Small intestine (tissue), 7 donors: ENCODE data around the gene CACNB4. TPM values are rescaled to one million over a fixed set of nuclear protein-coding genes. Genes with fewer than 3 reads are reported as not detected.

Experiments
- DNase-seq, 2 donors: peaks; one replicate each; pipeline versions ENCODE4 v3.0.0 to v3.0.0-alpha.2; 2013
- FAIRE-seq: peaks from 2 replicates; lab custom pipeline; 2012; peaks lifted over from hg19 to GRCh38; lab: Jason Lieb, UNC
- H3K27ac ChIP-seq, 3 donors: one replicate each; pipeline ENCODE4 v1.5.1; 2013; ENCODE audit warnings: low read length in 2 of 3, mild to moderate bottlenecking in 2 of 3, control low read depth in 1 of 3, inconsistent platforms in 1 of 3, low read depth in 1 of 3, moderate library complexity in 1 of 3
- H3K27me3 ChIP-seq, 3 donors: one replicate each; pipeline ENCODE4 v1.6.1; 2013; ENCODE audit warnings: low read length in 3 of 3, inconsistent platforms in 1 of 3; ENCODE audit not compliant: control insufficient read depth in 3 of 3, insufficient read depth in 3 of 3
- H3K36me3 ChIP-seq, 3 donors: one replicate each; pipeline ENCODE4 v1.6.1; 2013; ENCODE audit warnings: low read length in 3 of 3, inconsistent platforms in 1 of 3, low read depth in 1 of 3, mild to moderate bottlenecking in 1 of 3, moderate library complexity in 1 of 3; ENCODE audit not compliant: control insufficient read depth in 3 of 3, insufficient read depth in 2 of 3
- H3K4me1 ChIP-seq, 3 donors: one replicate each; pipeline ENCODE4 v1.6.1; 2013; ENCODE audit warnings: low read length in 2 of 3, inconsistent platforms in 1 of 3, low read depth in 1 of 3, mild to moderate bottlenecking in 1 of 3, moderate library complexity in 1 of 3; ENCODE audit not compliant: control insufficient read depth in 3 of 3, insufficient read depth in 2 of 3
- H3K4me3 ChIP-seq, 3 donors: one replicate each; pipeline ENCODE4 v1.5.1; 2013; ENCODE audit warnings: low read length in 3 of 3, control low read depth in 1 of 3, inconsistent platforms in 1 of 3, low read depth in 1 of 3, mild to moderate bottlenecking in 1 of 3, moderate library complexity in 1 of 3
- H3K9me3 ChIP-seq, 2 donors: one replicate each; pipeline ENCODE4 v1.6.1; 2013; ENCODE audit warnings: low read depth in 1 of 2, low read length in 1 of 2; ENCODE audit not compliant: control insufficient read depth in 2 of 2, insufficient read depth in 1 of 2
- WGBS, 3 donors: extraction: QIAGEN DNeasy Blood & Tissue Kit; methylation state at CpG; one replicate each; pipeline ENCODE4 v1.1.7; 2013; 5-methylcytosine and 5-hydroxymethylcytosine counted together
- polyA plus RNA-seq, 4 donors: library from polyadenylated mRNA; stranded (reverse) in 3 of 4; unstranded in 1 of 4; fragments of 200-250 nt in 3 of 4; fragments of 120-200 nt in 1 of 4; gene quantifications; one replicate each; pipeline versions ENCODE4 v1.2.1 to v1.2.3, GENCODE V29; 2013
- donor health status: healthy with polysubstance abuse.
- donor health status: control.
- donor health status: control.
- donor health status: Bipolar disorder and iron deficiency.
- donor health status: healthy.

The CACNB4 gene
- polyA plus RNA-seq, 4 donors: 0.27 to 1.3 (median 0.27) TPM; not detected in 1

DNA sequence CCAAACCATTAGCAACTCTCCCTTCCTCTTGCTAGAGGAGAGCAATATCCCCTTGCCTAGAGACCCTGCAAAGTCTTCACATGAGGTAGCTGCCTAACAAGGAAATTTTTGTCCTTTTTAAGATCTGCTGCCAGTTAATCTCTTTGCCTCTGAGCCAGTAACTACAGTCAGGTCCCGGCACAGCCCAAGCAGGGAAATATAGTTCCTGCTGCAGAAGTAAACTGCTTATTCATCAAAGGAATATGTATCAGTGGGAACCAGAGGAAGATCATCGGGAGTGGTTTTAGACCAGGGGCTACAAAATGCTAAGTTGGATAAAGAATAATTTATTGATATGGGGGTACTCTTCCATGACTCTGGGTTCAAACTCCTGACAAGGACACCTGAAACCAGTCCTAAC lies 30.6 kb downstream of the CACNB4 start:
- WGBS, 3 donors: 84 to 88% (median 87%) methylated on average over 2 of the region's 2 CpGs
- Histone ChIP-seq H3K27ac (no peak overlapping the region), H3K36me3 (no peaks in the 10 kb centered on the region), H3K9me3 (no peaks in the 10 kb centered on the region), H3K4me3 (no peak overlapping the region), H3K27me3 (peaks cover 0 to 2% (median 0%) of the 10 kb centered on the region in 3 donors), H3K4me1 (no peaks in the 10 kb centered on the region)
- FAIRE-seq (no peak), DNase-seq (no peak)

DNA sequence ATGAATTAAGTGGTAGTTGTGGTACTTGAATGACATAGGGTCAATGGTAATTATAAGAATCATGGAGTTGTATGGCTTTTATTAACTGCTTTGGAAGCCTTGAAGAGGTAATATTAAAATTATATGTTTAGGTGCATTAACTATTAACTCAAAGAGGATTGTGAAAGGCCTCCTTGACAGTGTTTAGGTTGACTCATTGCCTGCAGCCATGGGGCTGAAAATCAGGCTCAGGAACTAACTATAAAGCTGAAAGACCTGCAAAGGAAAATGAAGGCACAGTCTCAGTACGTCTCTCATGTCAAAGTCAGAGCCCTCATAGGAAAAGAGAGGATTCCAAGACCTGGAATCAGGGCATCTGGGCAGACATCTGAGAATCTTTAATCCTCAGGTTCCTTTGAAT lies 31.0 kb downstream of the CACNB4 start:
- Histone ChIP-seq H3K27ac (no peak overlapping the region), H3K4me3 (no peak overlapping the region), H3K4me1 (no peaks in the 10 kb centered on the region), H3K27me3 (peaks cover 0 to 2% (median 0%) of the 10 kb centered on the region in 3 donors), H3K9me3 (no peaks in the 10 kb centered on the region), H3K36me3 (no peaks in the 10 kb centered on the region)
- FAIRE-seq: no peak
- WGBS, 3 donors: 89 to 94% (median 93%) methylated on average over 1 of the region's 1 CpG
- no peak for DNase-seq

DNA sequence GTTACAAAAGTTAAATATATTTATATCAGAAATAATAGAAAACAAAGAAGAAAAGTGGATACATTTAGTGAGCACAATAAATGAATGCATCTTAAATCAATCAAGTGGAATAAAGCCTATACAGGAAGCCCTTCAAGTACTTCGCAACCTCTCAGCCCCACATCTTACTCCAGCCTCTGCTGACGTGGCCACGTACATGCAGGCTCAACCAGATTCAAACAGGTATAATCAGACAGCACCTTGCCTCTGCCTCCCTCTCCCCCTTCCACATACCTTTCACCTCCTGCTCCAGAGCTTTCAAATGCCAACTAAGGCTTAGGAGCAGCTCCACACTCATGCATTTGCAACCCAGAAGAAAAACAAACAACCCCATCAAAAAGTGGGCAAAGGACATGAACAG lies 32.9 kb downstream of the CACNB4 start:
- 83 to 90% (median 85%) methylated on average over 3 of the region's 3 CpGs for WGBS, 3 donors
- FAIRE-seq: no peak
- Histone ChIP-seq H3K9me3 (no peaks in the 10 kb centered on the region), H3K4me1 (no peaks in the 10 kb centered on the region), H3K36me3 (no peaks in the 10 kb centered on the region), H3K27me3 (peaks cover 0 to 2% (median 0%) of the 10 kb centered on the region in 3 donors), H3K4me3 (no peak overlapping the region), H3K27ac (no peak overlapping the region)
- DNase-seq: no peak

DNA sequence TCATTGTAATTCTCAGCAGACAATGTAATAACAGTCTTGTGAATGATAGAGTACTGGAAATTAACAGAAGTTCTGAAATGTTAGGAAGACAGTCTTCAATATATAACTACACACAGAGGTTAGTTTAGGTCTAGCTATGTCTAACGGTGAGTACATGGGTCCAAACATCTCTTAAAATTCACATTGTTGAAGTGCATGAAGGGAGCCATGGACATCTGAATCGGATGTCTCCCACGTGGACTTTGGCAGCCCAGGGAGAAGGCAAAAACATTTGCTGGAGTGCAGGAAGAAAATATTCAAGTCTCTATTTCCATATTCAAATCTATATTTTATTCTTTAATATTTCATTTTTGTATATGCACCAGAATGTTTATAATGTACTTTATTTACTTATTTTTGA lies 34.8 kb downstream of the CACNB4 start:
- 47 to 61% (median 59%) methylated on average over 3 of the region's 3 CpGs for WGBS, 3 donors
- Histone ChIP-seq H3K36me3 (no peaks in the 10 kb centered on the region), H3K27me3 (peaks cover 0 to 2% (median 0%) of the 10 kb centered on the region in 3 donors), H3K27ac (no peak overlapping the region), H3K4me1 (no peaks in the 10 kb centered on the region), H3K4me3 (no peak overlapping the region), H3K9me3 (peaks cover 0 to 4% of the 10 kb centered on the region in 2 donors)
- DNase-seq (no peak), FAIRE-seq (no peak)

DNA sequence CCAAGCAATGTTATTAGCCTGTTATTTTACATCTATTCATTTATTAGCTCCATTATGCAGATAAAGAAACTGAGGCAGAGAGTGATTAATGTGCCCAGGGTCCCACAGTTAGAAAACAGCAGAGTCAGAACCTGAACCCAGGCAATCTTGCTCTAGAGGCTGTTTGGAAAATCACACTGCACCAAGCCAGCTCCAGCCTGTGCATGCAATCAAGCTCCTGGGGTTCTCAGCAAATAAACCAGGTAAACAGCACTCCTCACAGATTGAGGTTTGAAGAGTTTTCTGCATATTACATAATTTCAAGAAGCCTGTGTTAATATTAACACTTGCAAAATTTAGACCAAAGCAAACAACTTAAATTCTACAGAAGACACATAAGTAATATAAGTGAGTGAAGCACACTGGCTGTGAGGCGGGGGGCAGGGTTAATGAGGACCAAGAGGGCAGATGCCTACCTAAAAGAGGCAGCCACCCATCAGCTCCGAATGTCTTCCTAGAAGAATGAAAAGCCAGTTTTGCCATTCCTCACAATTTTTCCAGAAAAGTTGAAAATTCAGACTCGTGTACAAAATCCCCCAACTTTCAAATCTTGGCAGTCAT lies 35.4 kb downstream of the CACNB4 start:
- 61 to 73% (median 66%) methylated on average over 3 of the region's 3 CpGs for WGBS, 3 donors
- FAIRE-seq (no peak), DNase-seq (no peak)
- H3K27ac ChIP-seq: no peak overlapping the region
- no peaks in the 10 kb centered on the region for H3K4me1 ChIP-seq
- peaks cover 0 to 2% (median 0%) of the 10 kb centered on the region in 3 donors for H3K27me3 ChIP-seq
- no peak overlapping the region for H3K4me3 ChIP-seq
- no peaks in the 10 kb centered on the region for H3K36me3 ChIP-seq
- H3K9me3 ChIP-seq: peaks cover 0 to 9% of the 10 kb centered on the region in 2 donors

DNA sequence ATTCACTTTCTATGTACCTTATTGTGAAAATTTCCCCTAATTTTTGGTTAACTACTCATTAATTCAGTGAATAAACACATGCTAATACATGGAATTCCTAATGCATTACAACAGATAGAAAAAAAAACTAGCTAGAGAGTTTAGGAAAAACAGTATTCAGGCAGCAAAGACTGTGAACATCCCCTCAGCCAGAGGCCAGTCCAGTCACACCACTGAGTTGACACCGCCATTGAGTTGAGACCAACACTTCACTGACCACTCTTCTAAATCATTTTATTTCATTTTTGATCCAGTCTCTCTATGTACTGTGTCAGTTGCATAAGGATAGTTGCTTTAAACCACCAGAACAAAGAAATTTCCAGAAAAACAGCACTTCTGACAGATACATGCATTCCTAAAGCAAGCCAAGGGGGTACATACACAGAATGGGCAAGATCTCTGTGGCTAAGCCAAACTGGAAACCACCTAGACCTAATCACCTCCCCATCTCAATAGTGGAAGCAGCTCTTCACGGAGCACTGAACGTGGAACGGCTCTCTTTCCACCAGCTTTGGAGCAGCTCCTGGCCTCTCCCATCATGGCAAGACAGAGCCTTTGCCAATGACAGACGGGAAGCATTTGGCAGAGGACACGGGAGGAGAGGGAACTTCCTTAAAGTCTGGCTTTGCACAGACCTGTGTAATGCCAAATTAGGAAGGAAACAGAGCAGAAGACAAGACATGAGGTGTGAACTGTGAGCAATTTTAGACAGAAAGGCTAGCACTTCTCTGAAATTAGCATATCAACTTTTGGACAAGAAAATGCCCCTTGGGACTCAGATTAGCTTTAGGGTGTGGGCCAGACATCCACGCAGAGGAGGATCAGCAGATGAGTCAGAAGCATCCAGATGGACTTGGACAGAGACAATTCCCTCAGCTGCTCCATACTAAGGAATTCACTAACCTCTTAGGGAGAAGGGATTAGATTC lies 36.4 kb downstream of the CACNB4 start:
- H3K9me3 ChIP-seq: peaks cover 0 to 9% of the 10 kb centered on the region in 2 donors
- DNase-seq (no peak), FAIRE-seq (no peak)
- no peaks in the 10 kb centered on the region for H3K36me3 ChIP-seq
- no peaks in the 10 kb centered on the region for H3K4me1 ChIP-seq
- no peak overlapping the region for H3K27ac ChIP-seq
- 54 to 75% (median 71%) methylated on average over 7 of the region's 7 CpGs for WGBS, 3 donors
- no peak overlapping the region for H3K4me3 ChIP-seq
- peaks cover 0 to 2% (median 0%) of the 10 kb centered on the region in 3 donors for H3K27me3 ChIP-seq

DNA sequence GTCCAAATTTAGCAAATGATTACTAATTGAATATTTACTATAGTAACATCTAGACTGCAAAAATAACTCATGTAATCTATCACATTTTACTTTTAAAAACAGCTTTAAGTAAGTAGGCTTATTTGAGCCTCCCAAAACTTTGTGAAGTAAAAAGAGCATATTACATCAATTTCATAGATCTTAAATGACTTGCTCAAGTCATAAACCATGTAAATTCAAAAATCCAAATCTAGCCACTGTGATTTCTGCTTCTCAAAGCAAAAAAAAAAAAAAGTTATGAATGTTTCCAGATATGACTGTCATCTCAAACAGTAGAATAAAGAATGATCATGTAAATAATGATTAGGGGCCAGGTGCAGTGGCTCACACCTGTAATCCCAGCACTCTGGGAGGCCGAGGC lies 37.5 kb downstream of the CACNB4 start:
- DNase-seq (no peak), FAIRE-seq (no peak)
- Histone ChIP-seq H3K4me1 (no peaks in the 10 kb centered on the region), H3K4me3 (no peak overlapping the region), H3K36me3 (no peaks in the 10 kb centered on the region), H3K27me3 (peaks cover 0 to 2% (median 0%) of the 10 kb centered on the region in 3 donors), H3K27ac (no peak overlapping the region), H3K9me3 (peaks cover 0 to 9% of the 10 kb centered on the region in 2 donors)
- WGBS, 3 donors: 29 to 74% (median 29%) methylated on average over 1 of the region's 1 CpG

DNA sequence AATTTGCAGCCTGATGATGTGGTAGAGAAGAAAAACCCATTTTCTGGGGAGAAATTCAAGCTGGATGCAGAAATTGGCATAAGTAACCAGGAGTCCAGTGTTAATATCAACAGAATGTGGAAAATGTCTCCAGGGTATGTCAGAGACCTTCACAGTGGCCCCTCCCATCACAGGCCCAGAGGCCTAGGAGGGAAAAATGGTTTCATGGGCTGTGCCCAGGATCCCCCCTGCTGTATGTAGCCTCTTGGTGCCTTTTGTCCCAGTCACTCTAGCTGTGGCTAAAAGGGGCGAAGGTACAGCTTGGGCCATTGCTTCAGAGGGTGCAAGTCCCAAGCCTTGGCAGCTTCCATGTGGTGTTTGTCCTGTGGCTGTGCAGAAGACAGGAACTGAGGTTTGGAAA lies 40.2 kb downstream of the CACNB4 start:
- Histone ChIP-seq H3K4me1 (no peaks in the 10 kb centered on the region), H3K36me3 (no peaks in the 10 kb centered on the region), H3K27me3 (no peaks in the 10 kb centered on the region), H3K27ac (no peak overlapping the region), H3K4me3 (no peak overlapping the region), H3K9me3 (peaks cover 0 to 9% of the 10 kb centered on the region in 2 donors)
- DNase-seq (no peak), FAIRE-seq (no peak)
- WGBS, 3 donors: 40 to 87% (median 78%) methylated on average over 1 of the region's 1 CpG
